Dendritic cell treated with granulocyte-macrophage colony-stimulating factor and Interleukin-4, amounts not matched to agents 40 ng/mL and 50 ng/mL, for 4 days (primary cell): Measurements from ENCODE around the gene WDR90.

ENCODE experiments used
- H3K27ac Mint-ChIP-seq: one replicate; pipeline ENCODE4 v1.8.0; 2022; ENCODE audit warnings: mild to moderate bottlenecking, mixed read lengths
- H3K27me3 Mint-ChIP-seq: one replicate; pipeline ENCODE4 v1.8.0; 2022; ENCODE audit warnings: mild to moderate bottlenecking, mixed read lengths
- H3K36me3 Mint-ChIP-seq: one replicate; pipeline ENCODE4 v1.8.0; 2022; ENCODE audit warnings: low read depth, mixed read lengths
- H3K4me1 Mint-ChIP-seq: one replicate; pipeline ENCODE4 v1.8.0; 2022; ENCODE audit warnings: low read depth, mixed read lengths
- H3K4me3 Mint-ChIP-seq: one replicate; pipeline ENCODE4 v1.8.0; 2022; ENCODE audit warnings: mild to moderate bottlenecking, moderate library complexity, mixed read lengths
- H3K9me3 Mint-ChIP-seq: one replicate; pipeline ENCODE4 v1.8.0; 2022; ENCODE audit warnings: mixed read lengths
- intact Hi-C: fragments of 100-400 bp; cut with micrococcal nuclease; formaldehyde crosslinking; loops from one replicate; pipeline ENCODE4 v1.15.0; 2022

WDR90 gene

DNA sequence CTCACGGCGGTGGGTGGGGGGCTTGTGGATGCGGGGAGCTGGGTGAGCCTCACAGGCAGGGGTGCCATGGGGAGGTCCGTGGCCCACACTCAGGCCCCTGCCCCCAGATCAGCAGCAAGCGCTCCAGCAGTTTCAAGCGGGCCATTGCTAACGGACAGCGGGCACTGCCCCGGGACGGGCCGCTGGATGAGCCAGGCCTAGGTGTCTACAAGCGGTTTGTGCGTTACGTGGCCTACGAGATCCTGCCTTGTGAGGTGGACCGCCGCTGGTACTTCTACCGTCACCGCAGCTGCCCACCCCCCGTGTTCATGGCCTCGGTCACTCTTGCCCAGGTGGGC is 27.4 kb downstream of the WDR90 start:
- Mint-ChIP-seq H3K9me3 (no peaks in the 10 kb centered on the region), H3K4me1 (peaks cover 33% of the 10 kb centered on the region), H3K4me3 (no peak overlapping the region), H3K27ac (no peak overlapping the region), H3K36me3 (peaks cover 43% of the 10 kb centered on the region), H3K27me3 (peaks cover 38% of the 10 kb centered on the region)
- intact Hi-C loops = no loop called here

GRCh38 chr16:676913-677312 is 27.7 kb downstream of the WDR90 start:
- no peak overlapping the region for H3K27ac Mint-ChIP-seq
- H3K4me3 Mint-ChIP-seq = no peak overlapping the region
- peaks cover 38% of the 10 kb centered on the region for H3K27me3 Mint-ChIP-seq
- intact Hi-C loops = no loop called here
- peaks cover 37% of the 10 kb centered on the region for H3K4me1 Mint-ChIP-seq
- H3K36me3 Mint-ChIP-seq = peaks cover 43% of the 10 kb centered on the region
- H3K9me3 Mint-ChIP-seq = no peaks in the 10 kb centered on the region

DNA sequence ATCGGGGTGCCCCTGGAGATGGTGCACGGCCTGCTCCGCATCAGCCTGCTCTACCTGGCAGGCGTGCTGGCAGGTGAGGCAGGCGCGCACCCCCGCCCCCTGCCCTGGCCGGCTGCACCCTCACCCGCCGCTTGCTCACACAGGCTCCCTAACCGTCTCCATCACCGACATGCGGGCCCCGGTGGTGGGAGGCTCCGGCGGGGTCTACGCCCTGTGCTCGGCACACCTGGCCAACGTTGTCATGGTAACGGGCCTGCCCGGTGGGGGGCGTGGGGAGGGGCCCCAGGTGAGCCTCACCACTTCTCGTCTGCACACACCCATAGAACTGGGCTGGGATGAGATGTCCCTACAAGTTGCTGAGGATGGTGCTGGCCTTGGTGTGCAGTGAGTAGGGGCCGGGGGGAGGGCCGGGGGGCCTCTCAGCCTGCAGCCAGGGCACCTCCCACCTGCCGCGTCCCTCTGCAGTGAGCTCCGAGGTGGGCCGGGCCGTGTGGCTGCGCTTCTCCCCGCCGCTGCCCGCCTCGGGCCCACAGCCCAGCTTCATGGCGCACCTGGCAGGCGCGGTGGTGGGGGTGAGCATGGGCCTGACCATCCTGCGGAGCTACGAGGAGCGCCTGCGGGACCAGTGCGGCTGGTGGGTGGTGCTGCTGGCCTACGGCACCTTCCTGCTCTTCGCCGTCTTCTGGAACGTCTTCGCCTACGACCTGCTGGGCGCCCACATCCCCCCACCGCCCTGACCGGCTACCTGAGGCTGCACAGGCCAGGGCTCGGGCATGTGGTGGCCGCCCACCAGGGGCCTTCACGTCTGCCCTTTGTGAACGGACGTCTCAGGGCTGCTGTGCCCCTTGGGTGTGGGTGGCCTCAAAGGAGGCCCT is 28.4 kb downstream of the WDR90 start:
- H3K36me3 Mint-ChIP-seq = peaks cover 43% of the 10 kb centered on the region
- intact Hi-C loops = no loop called here
- no peaks in the 10 kb centered on the region for H3K9me3 Mint-ChIP-seq
- H3K27me3 Mint-ChIP-seq = peaks cover 38% of the 10 kb centered on the region
- H3K4me1 Mint-ChIP-seq = peaks cover 43% of the 10 kb centered on the region
- H3K4me3 Mint-ChIP-seq = no peak overlapping the region
- H3K27ac Mint-ChIP-seq = no peak overlapping the region

DNA sequence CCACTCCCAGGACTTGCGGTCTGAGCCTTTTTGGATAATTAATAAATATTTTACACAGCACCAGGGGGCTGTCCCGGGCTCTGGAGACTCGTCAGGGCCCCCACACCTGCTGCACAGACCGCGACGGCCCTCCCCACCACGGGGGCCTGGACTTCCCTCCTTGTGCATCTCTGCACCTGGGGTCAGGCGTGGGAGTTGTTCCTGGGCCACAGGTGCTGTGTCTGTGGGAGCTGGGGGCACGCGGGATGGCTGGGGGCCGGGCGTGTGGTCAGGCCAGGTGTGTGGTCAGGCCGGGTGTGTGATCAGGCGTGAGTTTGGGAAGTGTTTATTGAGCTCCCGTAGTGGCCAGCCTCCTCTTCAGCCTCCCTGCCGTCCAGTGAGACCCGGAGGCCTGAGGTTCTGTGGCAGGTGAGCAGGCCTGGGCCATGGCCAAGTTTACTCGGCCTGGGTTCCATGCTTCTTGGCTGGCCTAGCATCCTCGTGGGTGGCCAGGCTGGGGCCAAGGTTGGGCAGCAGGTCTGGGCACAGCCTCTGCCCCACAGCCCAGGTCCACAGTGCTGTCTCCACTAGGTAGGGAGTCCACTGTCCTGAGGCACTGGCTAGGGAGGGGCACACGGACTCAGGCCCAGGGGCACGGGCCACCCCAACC is 29.2 kb downstream of the WDR90 start:
- Mint-ChIP-seq H3K36me3 (peaks cover 43% of the 10 kb centered on the region), H3K27me3 (peaks cover 38% of the 10 kb centered on the region), H3K4me1 (peaks cover 51% of the 10 kb centered on the region), H3K27ac (no peak overlapping the region), H3K9me3 (no peaks in the 10 kb centered on the region), H3K4me3 (no peak overlapping the region)
- intact Hi-C loops = no loop called here

DNA sequence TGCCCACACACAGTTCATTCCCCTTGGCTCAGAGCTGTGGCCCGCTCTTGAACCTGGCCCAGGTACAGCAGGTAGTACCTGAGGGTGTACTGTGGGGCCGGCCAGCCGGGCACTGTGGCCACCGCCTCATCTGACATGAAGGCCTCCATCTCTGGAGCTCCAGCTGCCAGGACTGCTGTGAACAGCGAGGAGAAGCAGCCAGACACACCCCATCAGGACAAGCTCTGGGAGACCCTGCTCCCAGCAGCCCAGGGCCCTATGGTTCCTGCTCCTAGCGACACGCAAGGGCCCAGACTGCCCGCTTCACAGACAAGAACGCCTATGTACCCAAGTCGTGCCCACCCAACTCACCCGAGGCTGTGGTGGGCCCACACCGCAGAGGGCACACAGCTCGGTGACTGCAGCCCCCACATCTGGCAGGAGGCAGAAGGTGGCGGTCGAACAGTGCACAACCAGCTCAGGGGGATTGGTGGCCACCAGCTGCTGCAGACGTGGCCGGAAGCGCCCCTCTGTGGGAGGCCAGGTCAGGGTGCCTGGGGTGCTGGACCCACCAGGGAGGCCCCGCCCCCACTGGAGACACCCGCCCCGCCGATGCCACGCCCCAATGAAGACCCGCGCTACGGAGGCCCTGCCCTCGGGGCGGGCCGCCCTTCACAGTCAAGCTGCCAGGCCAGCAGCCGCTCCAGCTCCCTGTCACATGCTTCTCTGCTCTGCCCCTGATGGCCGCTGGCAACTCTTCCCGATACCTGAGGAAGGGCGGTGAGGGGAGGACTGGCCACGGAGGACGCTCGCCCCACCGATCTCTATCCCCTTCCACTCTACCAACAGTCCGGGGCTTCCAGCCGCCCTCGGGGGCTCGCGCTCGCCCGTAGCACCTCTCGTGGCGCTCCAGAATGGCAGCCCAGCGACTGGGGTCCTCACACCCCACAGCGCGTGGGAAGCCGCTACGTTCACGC is 30.0 kb downstream of the WDR90 start:
- H3K36me3 Mint-ChIP-seq = peaks cover 43% of the 10 kb centered on the region
- peak overlapping the region; percentile 81 for H3K4me3 Mint-ChIP-seq
- peaks cover 37% of the 10 kb centered on the region for H3K27me3 Mint-ChIP-seq
- peak overlapping the region; percentile 88 for H3K27ac Mint-ChIP-seq
- intact Hi-C loops = no loop called here
- peaks cover 56% of the 10 kb centered on the region for H3K4me1 Mint-ChIP-seq
- H3K9me3 Mint-ChIP-seq = no peaks in the 10 kb centered on the region

DNA sequence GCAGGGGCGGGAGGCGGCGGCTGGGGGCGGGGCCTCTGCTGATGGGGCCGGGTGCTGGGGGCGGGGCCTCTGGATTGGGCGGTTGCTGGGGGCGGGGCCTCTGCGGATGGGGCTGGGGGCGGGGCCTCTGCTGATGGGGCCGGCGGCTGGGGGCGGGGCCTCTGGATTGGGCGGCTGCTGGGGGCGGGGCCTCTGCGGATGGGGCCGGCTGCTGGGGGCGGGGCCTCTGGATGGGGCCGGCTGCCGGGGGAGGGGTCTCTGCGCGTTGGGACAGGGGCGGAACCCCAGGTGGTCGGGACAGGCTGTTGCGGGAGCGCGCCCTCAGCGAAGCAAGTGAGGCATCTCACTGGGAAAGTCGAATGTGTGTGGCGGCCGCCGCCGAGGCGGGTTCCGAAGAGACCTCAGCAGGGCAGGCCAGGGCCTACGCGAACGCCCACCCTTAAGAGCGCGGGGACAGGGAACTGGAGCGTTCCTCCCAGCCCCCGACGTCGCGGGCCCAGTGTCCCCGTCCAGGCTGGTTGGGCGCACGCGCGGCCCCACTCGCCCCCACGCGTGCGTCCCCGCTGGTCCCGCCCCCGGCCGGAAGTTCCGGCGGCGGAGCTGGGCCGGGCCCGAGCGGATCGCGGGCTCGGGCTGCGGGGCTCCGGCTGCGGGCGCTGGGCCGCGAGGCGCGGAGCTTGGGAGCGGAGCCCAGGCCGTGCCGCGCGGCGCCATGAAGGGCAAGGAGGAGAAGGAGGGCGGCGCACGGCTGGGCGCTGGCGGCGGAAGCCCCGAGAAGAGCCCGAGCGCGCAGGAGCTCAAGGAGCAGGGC is 30.9 kb downstream of the WDR90 start, which contains the start of gene STUB1:
Gene STUB1, plus strand, starts transcription at position 597 of the 811 bp plus-strand sequence. Its CDS starts 116 bp downstream, at position 713.
- peaks cover 43% of the 10 kb centered on the region for H3K36me3 Mint-ChIP-seq
- no peaks in the 10 kb centered on the region for H3K9me3 Mint-ChIP-seq
- H3K4me3 Mint-ChIP-seq = peak within 1 kb of the TSS; percentile 84
- H3K27me3 Mint-ChIP-seq = peaks cover 31% of the 10 kb centered on the region
- intact Hi-C loops = no loop called here
- peak within 1 kb of the TSS; percentile 88 for H3K27ac Mint-ChIP-seq
- H3K4me1 Mint-ChIP-seq = peaks cover 57% of the 10 kb centered on the region

GRCh38 chr16:680625-680945 is 31.4 kb downstream of the WDR90 start:
- Mint-ChIP-seq H3K4me3 (peak overlapping the region; percentile 84), H3K27ac (peak overlapping the region; percentile 88), H3K4me1 (peaks cover 59% of the 10 kb centered on the region), H3K9me3 (no peaks in the 10 kb centered on the region), H3K27me3 (peaks cover 26% of the 10 kb centered on the region), H3K36me3 (peaks cover 48% of the 10 kb centered on the region)
- intact Hi-C loops = no loop called here

- Mint-ChIP-seq H3K9me3 (no peaks in the 10 kb centered on the region), H3K27ac (peak overlapping the region; percentile 88), H3K36me3 (peaks cover 54% of the 10 kb centered on the region), H3K4me3 (peak overlapping the region; percentile 84), H3K4me1 (peaks cover 64% of the 10 kb centered on the region), H3K27me3 (peaks cover 21% of the 10 kb centered on the region)
- intact Hi-C loops = no loop called here
Measured at GRCh38 chr16:680967-681745, 32.0 kb downstream of the WDR90 start.

GRCh38 chr16:681746-682427 is 32.7 kb downstream of the WDR90 start:
- intact Hi-C loops = no loop called here
- peaks cover 61% of the 10 kb centered on the region for H3K36me3 Mint-ChIP-seq
- H3K27ac Mint-ChIP-seq = peak overlapping the region; percentile 88
- H3K4me3 Mint-ChIP-seq = peak overlapping the region; percentile 84
- H3K4me1 Mint-ChIP-seq = peaks cover 70% of the 10 kb centered on the region
- H3K27me3 Mint-ChIP-seq = peaks cover 13% of the 10 kb centered on the region
- no peaks in the 10 kb centered on the region for H3K9me3 Mint-ChIP-seq

DNA sequence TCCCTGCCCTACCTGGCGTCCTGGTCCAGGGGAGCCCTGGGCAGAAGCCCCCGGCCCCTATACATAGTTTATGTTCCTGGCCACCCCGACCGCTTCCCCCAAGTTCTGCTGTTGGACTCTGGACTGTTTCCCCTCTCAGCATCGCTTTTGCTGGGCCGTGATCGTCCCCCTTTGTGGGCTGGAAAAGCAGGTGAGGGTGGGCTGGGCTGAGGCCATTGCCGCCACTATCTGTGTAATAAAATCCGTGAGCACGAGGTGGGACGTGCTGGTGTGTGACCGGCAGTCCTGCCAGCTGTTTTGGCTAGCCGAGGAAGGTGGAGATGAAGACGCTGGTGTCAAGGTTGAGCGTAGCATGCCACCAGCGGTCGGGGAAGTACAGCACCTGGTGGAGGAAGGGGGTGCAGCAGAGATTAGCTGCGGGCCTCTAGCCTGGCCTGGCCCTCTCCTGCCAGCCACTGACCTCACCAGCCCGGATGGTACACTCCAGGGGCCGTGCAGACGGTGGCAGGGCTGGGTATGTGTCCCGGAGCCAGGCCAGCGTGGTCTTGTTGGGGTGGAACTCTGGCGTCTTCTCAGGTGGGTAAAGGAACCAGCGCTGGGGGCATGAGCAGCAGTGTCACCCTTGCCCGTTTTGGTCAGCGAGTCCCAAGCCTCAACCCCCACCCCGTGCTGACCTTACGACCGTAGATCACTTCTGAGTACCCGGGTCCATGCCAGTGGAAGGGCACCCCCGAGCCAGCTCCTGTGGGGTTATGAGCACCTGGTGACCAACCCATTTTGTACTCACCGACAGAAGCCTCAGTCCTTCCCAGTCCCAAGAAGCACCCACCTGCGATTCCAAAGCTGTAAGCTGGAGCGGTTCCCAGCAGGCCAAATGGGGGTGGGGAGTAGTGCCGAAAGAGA is 33.6 kb downstream of the WDR90 start:
- peak overlapping the region; percentile 87 for H3K27ac Mint-ChIP-seq
- H3K36me3 Mint-ChIP-seq = peaks cover 70% of the 10 kb centered on the region
- intact Hi-C loops = no loop called here
- peaks cover 70% of the 10 kb centered on the region for H3K4me1 Mint-ChIP-seq
- peak overlapping the region; percentile 79 for H3K4me3 Mint-ChIP-seq
- H3K9me3 Mint-ChIP-seq = no peaks in the 10 kb centered on the region
- H3K27me3 Mint-ChIP-seq = peaks cover 6% of the 10 kb centered on the region

GRCh38 chr16:683396-684070 is 34.4 kb downstream of the WDR90 start:
- intact Hi-C loops = no loop called here
- H3K9me3 Mint-ChIP-seq = no peaks in the 10 kb centered on the region
- H3K27ac Mint-ChIP-seq = peak overlapping the region; percentile 87

More at GRCh38 chr16:683396-684070, 34.4 kb downstream of the WDR90 start:
- Mint-ChIP-seq H3K4me1 (peaks cover 71% of the 10 kb centered on the region), H3K27me3 (no peaks in the 10 kb centered on the region), H3K4me3 (peak overlapping the region; percentile 79), H3K36me3 (peaks cover 71% of the 10 kb centered on the region)
